OCI-LY3 (cell line): ENCODE results near the gene SLC35F2.
"Not testable (repeated sequence)": the region's sequence is repeated elsewhere in the genome, so short reads cannot be mapped to it uniquely, and the experiment has no call there.

ENCODE experiments used
- CTCF ChIP-seq: fragments of 200-600, 300-600 bp; sonication (generic); IDR thresholded peaks from 2 replicates; pipeline ENCODE4 v1.5.1; 2014; ENCODE audit warnings: antibody characterized with exemption, low read length, low read depth
- EZH2phosphoT487 ChIP-seq: fragments of 200-600 bp; shearing (Covaris generic); IDR thresholded peaks from 2 replicates; pipeline ENCODE4 v1.6.1; 2018; ENCODE audit warnings: antibody characterized with exemption, mixed run types, low read depth

- not testable (repeated sequence) for TF ChIP-seq CTCF, EZH2phosphoT487
These were observed 99.8 kb downstream of the SLC35F2 start for GRCh38 chr11:107758719-107759355.
